Measurements from ENCODE around the gene AHI1. TPM values are rescaled to one million over a fixed set of nuclear protein-coding genes. Genes with fewer than 3 reads are reported as not detected.

AHI1 gene
- total and polyA plus RNA-seq, 9 donors, result 7.1 to 56.2 (median 26.7) TPM

GRCh38 chr6:135451617-135452190 is 45.8 kb downstream of the AHI1 start:
- intact Hi-C loops (cut with DNase I), result no loop called here
- TF ChIP-seq, protein P1, sequence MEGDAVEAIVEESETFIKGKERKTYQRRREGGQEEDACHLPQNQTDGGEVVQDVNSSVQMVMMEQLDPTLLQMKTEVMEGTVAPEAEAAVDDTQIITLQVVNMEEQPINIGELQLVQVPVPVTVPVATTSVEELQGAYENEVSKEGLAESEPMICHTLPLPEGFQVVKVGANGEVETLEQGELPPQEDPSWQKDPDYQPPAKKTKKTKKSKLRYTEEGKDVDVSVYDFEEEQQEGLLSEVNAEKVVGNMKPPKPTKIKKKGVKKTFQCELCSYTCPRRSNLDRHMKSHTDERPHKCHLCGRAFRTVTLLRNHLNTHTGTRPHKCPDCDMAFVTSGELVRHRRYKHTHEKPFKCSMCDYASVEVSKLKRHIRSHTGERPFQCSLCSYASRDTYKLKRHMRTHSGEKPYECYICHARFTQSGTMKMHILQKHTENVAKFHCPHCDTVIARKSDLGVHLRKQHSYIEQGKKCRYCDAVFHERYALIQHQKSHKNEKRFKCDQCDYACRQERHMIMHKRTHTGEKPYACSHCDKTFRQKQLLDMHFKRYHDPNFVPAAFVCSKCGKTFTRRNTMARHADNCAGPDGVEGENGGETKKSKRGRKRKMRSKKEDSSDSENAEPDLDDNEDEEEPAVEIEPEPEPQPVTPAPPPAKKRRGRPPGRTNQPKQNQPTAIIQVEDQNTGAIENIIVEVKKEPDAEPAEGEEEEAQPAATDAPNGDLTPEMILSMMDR (IDR thresholded peaks at IDR 0.05), result peak in 2 of 3 donors; percentile 16 to 34
- TF ChIP-seq EP300 (IDR thresholded peaks at IDR 0.05), result no peak
- 1 to 10% (median 3%) methylated on average over 2 of the region's 2 CpGs for WGBS, 3 donors
- Histone ChIP-seq H3K36me3 (no peaks in the 10 kb centered on the region), H3K9me3 (no peaks in the 10 kb centered on the region), H3K27me3 (peaks cover 2% of the 10 kb centered on the region), H3K27ac (no peak overlapping the region), H3K4me3 (no peak overlapping the region), H3K4me1 (ENCODE audit: insufficient read depth) (no peaks in the 10 kb centered on the region)
- no peak for DNase-seq

- TF ChIP-seq, protein P1 (IDR thresholded peaks at IDR 0.05), result no peak
- TF ChIP-seq EP300 (IDR thresholded peaks at IDR 0.05), result no peak
- DNase-seq, result no peak
- Histone ChIP-seq H3K27me3 (peaks cover 2% of the 10 kb centered on the region), H3K4me3 (no peak overlapping the region), H3K4me1 (ENCODE audit: insufficient read depth) (no peaks in the 10 kb centered on the region), H3K36me3 (no peaks in the 10 kb centered on the region), H3K27ac (no peak overlapping the region), H3K9me3 (no peaks in the 10 kb centered on the region)
- 90 to 97% (median 96%) methylated on average over 5 of the region's 5 CpGs for WGBS, 3 donors
- intact Hi-C loops (cut with DNase I), result no loop called here
Measured at GRCh38 chr6:135449246-135449645, 48.3 kb downstream of the AHI1 start.

GRCh38 chr6:135440087-135440792 is 57.3 kb downstream of the AHI1 start:
- Histone ChIP-seq H3K27me3 (no peaks in the 10 kb centered on the region), H3K4me1 (ENCODE audit: insufficient read depth) (no peaks in the 10 kb centered on the region), H3K4me3 (no peak overlapping the region), H3K27ac (no peak overlapping the region), H3K9me3 (no peaks in the 10 kb centered on the region), H3K36me3 (no peaks in the 10 kb centered on the region)
- TF ChIP-seq, protein P1 (IDR thresholded peaks at IDR 0.05), result no peak
- TF ChIP-seq POLR2A (IDR thresholded peaks at IDR 0.05), result no peak
- no peak for TF ChIP-seq EP300 (IDR thresholded peaks at IDR 0.05)
- WGBS, 3 donors, result 75 to 80% (median 76%) methylated on average over 8 of the region's 8 CpGs
- no peak for DNase-seq
- intact Hi-C loops (cut with DNase I), result loop anchor here in 1 of 4 donors (5.0 kb wide), 1 partner anchor 87 kb away; no protein-coding TSS in a partner anchor

DNA sequence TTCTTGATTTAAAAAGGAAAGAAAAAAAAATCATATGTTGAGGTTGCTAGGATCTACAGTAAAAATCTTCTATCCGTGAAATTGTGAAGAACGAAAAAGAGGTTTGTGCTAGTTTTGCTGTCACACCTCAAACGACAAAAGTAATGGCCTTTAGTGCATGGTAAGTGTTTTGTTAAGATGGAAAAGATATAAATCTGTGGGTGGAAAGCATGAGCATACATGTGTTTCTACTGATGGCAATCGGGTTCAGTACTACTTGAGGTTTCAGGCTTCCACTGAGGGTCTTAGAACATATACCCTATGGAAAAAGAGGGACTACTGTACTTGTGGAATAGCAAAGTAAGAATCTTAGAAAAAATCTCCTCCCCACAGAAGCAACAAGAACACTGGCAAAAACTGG is 58.0 kb downstream of the AHI1 start:
- Histone ChIP-seq H3K27ac (no peak overlapping the region), H3K9me3 (no peaks in the 10 kb centered on the region), H3K36me3 (no peaks in the 10 kb centered on the region), H3K4me3 (no peak overlapping the region), H3K4me1 (ENCODE audit: insufficient read depth) (no peaks in the 10 kb centered on the region), H3K27me3 (no peaks in the 10 kb centered on the region)
- intact Hi-C loops (cut with DNase I), result no loop called here
- 87 to 91% (median 88%) methylated on average over 4 of the region's 4 CpGs for WGBS, 3 donors
- no peak for DNase-seq
- TF ChIP-seq, protein P1 (IDR thresholded peaks at IDR 0.05), result no peak
- no peak for TF ChIP-seq EP300 (IDR thresholded peaks at IDR 0.05)
- TF ChIP-seq POLR2A (IDR thresholded peaks at IDR 0.05), result no peak

Measured in ovary (tissue), 9 donors.